A673 (cell line): ENCODE data around the gene CDH4. TPM values are rescaled to one million over a fixed set of nuclear protein-coding genes. Genes with fewer than 3 reads are reported as not detected.

Source experiments
- BruUV-seq: library from RNA; stranded (reverse); fragments of 400-500 nt; replicated peaks from 2 replicates; lab custom pipeline; 2021; lab: Mats Ljungman, UMichigan
- CTCF ChIA-PET: fragments of 300-600 bp; sonication (Branson Sonifier 250); formaldehyde crosslinking; loops from one replicate; lab custom pipeline; 2022; ENCODE audit warnings: antibody characterized with exemption; lab: Charles Lee
- POLR2A ChIA-PET: fragments of 300-600 bp; sonication (Branson Sonifier 250); formaldehyde crosslinking; loops from one replicate; lab custom pipeline; 2022; ENCODE audit warnings: antibody characterized with exemption; ENCODE audit not compliant: low non-redundant PET; lab: Charles Lee
- DNase-seq: peaks from one replicate; pipeline ENCODE4 v3.0.0-alpha.2; 2015; ENCODE audit warnings: low spot score
- H3K27ac ChIP-seq: fragments of 200-600 bp; sonication (generic); 2 replicates; pipeline ENCODE4 v1.5.1; 2016; ENCODE audit warnings: mixed run types, low read depth, mild to moderate bottlenecking, mixed read lengths, antibody characterized with exemption, low read length; ENCODE audit not compliant: poor library complexity, severe bottlenecking
- H3K27me3 ChIP-seq: fragments of 200-600 bp; sonication (generic); replicated peaks from 2 replicates; pipeline ENCODE4 v1.6.1; 2017; ENCODE audit warnings: mixed run types, low read depth, mild to moderate bottlenecking, mixed read lengths, antibody characterized with exemption, low read length; ENCODE audit not compliant: insufficient read depth, poor library complexity
- H3K36me3 ChIP-seq: fragments of 200-600 bp; sonication (generic); 2 replicates; pipeline ENCODE4 v1.6.1; 2016; ENCODE audit warnings: mixed run types, mild to moderate bottlenecking, mixed read lengths, antibody characterized with exemption, low read length; ENCODE audit not compliant: insufficient read depth, poor library complexity, severe bottlenecking
- H3K4me1 ChIP-seq: fragments of 200-600 bp; sonication (generic); 2 replicates; pipeline ENCODE4 v1.6.1; 2017; ENCODE audit warnings: mixed run types, mild to moderate bottlenecking, mixed read lengths, antibody characterized with exemption, low read length; ENCODE audit not compliant: insufficient read depth, poor library complexity, severe bottlenecking
- H3K4me3 ChIP-seq: fragments of 200-600 bp; sonication (generic); 2 replicates; pipeline ENCODE4 v1.5.1; 2016; ENCODE audit warnings: low read depth, mixed run types, mild to moderate bottlenecking, mixed read lengths, low read length; ENCODE audit not compliant: poor library complexity, severe bottlenecking
- H3K9me3 ChIP-seq: fragments of 200-600 bp; sonication (generic); 2 replicates; pipeline ENCODE4 v1.6.1; 2016; ENCODE audit warnings: mixed run types, low read depth, mild to moderate bottlenecking, mixed read lengths, antibody characterized with exemption, low read length; ENCODE audit not compliant: poor library complexity, severe bottlenecking
- EZH2 ChIP-seq: fragments of 200-600 bp; sonication (generic); IDR thresholded peaks from 2 replicates; pipeline ENCODE4 v1.6.1; 2017; ENCODE audit warnings: borderline replicate concordance, low read depth, mild to moderate bottlenecking, mixed read lengths, antibody characterized with exemption, low read length; ENCODE audit not compliant: poor library complexity, severe bottlenecking
- intact Hi-C: fragments of 100-400 bp; cut with micrococcal nuclease; formaldehyde crosslinking; loops from one replicate; pipeline ENCODE4 v1.10.0; 2022; ENCODE audit not compliant: unreplicated experiment
- total RNA-seq: library from RNA; stranded (reverse); gene quantifications from 2 replicates; pipeline ENCODE4 v1.2.3, GENCODE V29; 2021
- TF ChIP-seq, protein P1 (sequence below): fragments of 300-800, 200-600 bp; sonication (generic); conservative IDR thresholded peaks from 2 replicates; pipeline ENCODE4 v1.5.1; 2017; ENCODE audit warnings: low read depth, mild to moderate bottlenecking, antibody characterized with exemption, low read length, moderate library complexity, mixed read lengths

CDH4 gene
- total RNA-seq, 1 experiment from 2014 or later: 8.3 TPM

DNA sequence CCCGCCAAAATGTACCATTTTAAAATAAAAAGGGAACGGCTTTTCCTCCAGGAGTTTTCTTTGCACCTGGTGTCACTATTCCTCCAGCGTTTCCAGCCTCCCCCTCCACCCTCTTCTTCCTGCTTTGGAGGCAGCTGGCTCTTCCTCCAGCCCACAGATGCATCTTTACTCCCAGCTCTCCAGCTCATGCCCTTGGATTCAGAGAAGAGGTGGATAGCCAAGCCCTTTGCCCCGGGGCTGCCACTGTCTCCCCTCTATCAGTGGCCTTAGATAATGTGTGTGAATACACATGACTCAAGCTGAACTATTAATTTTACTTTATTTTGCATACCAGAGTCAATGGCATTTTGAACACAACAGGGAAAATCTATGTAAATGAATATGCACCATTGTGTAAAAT lies 15.3 kb upstream of the CDH4 start:
- ChIA-PET POLR2A (no interaction called here), CTCF (no interaction called here)
- no peak for TF ChIP-seq EZH2
- TF ChIP-seq, protein P1, sequence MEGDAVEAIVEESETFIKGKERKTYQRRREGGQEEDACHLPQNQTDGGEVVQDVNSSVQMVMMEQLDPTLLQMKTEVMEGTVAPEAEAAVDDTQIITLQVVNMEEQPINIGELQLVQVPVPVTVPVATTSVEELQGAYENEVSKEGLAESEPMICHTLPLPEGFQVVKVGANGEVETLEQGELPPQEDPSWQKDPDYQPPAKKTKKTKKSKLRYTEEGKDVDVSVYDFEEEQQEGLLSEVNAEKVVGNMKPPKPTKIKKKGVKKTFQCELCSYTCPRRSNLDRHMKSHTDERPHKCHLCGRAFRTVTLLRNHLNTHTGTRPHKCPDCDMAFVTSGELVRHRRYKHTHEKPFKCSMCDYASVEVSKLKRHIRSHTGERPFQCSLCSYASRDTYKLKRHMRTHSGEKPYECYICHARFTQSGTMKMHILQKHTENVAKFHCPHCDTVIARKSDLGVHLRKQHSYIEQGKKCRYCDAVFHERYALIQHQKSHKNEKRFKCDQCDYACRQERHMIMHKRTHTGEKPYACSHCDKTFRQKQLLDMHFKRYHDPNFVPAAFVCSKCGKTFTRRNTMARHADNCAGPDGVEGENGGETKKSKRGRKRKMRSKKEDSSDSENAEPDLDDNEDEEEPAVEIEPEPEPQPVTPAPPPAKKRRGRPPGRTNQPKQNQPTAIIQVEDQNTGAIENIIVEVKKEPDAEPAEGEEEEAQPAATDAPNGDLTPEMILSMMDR: no peak
- Histone ChIP-seq H3K36me3 (no peaks in the 10 kb centered on the region), H3K27ac (no peak overlapping the region), H3K27me3 (peaks cover 26% of the 10 kb centered on the region), H3K4me1 (no peaks in the 10 kb centered on the region), H3K9me3 (no peaks in the 10 kb centered on the region), H3K4me3 (no peak overlapping the region)
- DNase-seq: no peak
- no TSS peak for BruUV-seq
- intact Hi-C loops: no loop called here

DNA sequence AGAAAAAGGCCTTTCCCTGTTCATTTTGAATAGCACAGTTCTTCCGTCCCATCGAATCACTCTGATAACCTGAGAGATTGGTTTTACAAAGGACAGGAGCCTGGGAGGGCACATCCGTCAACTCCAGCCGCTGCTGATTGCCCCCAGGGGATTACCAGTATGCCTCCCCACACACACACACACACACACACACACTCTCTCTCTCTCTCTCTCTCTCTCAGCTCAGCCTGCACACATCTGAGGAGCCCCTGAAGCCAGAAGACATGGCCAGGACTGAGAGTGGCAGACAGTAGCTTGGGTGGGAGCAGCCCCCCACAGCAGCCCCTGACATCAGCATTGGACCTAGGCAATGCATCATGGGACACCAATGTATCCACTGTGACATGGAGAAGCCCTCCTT lies 13.2 kb upstream of the CDH4 start:
- DNase-seq: no peak
- no peak for TF ChIP-seq EZH2
- TF ChIP-seq, protein P1: no peak
- Histone ChIP-seq H3K27me3 (peaks cover 27% of the 10 kb centered on the region), H3K4me1 (no peaks in the 10 kb centered on the region), H3K36me3 (no peaks in the 10 kb centered on the region), H3K27ac (no peak overlapping the region), H3K4me3 (no peak overlapping the region), H3K9me3 (no peaks in the 10 kb centered on the region)
- CTCF ChIA-PET: no interaction called here
- BruUV-seq: no TSS peak
- intact Hi-C loops: no loop called here
- POLR2A ChIA-PET: no interaction called here

DNA sequence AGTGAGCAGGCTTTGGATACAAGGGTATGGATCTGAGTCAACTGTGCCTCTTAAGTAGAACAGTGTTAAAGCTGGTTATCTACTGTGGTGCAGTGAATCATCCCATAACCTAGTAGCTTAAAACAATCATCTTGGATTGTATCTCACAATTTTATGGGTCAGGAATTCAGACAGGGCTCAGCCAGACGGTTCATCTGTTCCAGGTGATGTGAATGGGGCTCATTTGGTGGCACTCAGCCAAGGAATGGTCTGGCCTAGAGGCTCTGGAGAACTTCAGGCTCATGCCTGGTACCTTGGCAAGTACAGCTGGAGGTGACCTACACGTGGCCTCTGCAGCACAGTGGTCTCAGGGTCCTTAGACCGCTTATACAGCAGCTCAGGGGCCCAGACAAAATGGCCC lies 11.2 kb upstream of the CDH4 start:
- BruUV-seq: no TSS peak
- ChIA-PET POLR2A (no interaction called here), CTCF (no interaction called here)
- Histone ChIP-seq H3K9me3 (no peaks in the 10 kb centered on the region), H3K4me1 (no peaks in the 10 kb centered on the region), H3K4me3 (no peak overlapping the region), H3K36me3 (no peaks in the 10 kb centered on the region), H3K27ac (no peak overlapping the region), H3K27me3 (peaks cover 27% of the 10 kb centered on the region)
- DNase-seq: no peak
- intact Hi-C loops: no loop called here
- TF ChIP-seq, protein P1: no peak
- no peak for TF ChIP-seq EZH2
